H1 (cell line): ENCODE data around the gene KIAA0586. TPM values are rescaled to one million over a fixed set of nuclear protein-coding genes. Genes with fewer than 3 reads are reported as not detected.

Experiments
- CHD1 ChIP-seq: IDR thresholded peaks from 2 replicates; pipeline ENCODE4 v1.6.1; 2012; ENCODE audit warnings: low read depth, low read length, improper control_type of control experiment
- KDM5A ChIP-seq: fragments of 200-600 bp; IDR thresholded peaks from 2 replicates; pipeline ENCODE4 v1.7.1; 2012; ENCODE audit warnings: mild to moderate bottlenecking, low read length, inconsistent platforms, mixed read lengths
- polyA plus RNA-seq, 7 experiments: library from polyadenylated mRNA; depleted of rRNA in 3 of 7; stranded (reverse) in 5 of 7; unstranded in 2 of 7; fragments of >200 nt in 5 of 7; fragments of 200-250 nt in 2 of 7; gene quantifications; 1 replicate in 5 of 7; 2 replicates in 1 of 7; 4 replicates in 1 of 7; pipeline versions ENCODE4 v1.2.1 to v1.2.3, GENCODE V29; 2011 to 2013; ENCODE audit warnings: missing spikeins in 2 of 7, mixed read lengths in 2 of 7
- total RNA-seq: library from RNA; stranded (reverse); fragmentation: NEBNext Ultra II Directional; extraction: Animal tissue kit (Norgen Biotek cat#: 25700); gene quantifications from 2 replicates; pipeline ENCODE4 v1.2.1, GENCODE V29; 2021
- TF ChIP-seq, protein P1 (sequence below): IDR thresholded peaks from 2 replicates; pipeline ENCODE4 v1.6.1; 2012; ENCODE audit warnings: low read length, inconsistent platforms

KIAA0586 gene
- total and polyA plus RNA-seq, 2 of the 8 experiments (the other 6 are each of a cell fraction or from before 2014, with no cell fraction given) = 7.2 to 24.8 TPM

DNA sequence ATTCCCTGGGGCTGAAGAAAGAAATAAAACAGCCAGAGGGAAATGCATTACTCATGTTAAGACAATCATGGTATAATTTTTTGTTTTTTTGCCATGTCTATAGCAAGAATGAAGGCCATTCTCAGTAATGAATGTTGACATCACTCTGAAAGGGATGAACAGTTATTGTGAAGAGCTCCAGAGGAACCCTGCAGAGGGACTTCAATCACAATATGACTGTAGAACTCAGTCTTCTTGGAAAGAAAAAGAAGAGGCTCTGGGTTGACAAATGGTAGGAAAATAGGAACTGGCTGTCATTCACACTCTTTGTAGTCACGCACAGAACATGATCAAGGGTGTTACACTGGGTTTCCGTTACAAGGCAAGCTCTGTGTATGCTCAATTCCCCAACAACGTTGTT lies 136.5 kb downstream of the KIAA0586 start (continued):
- TF ChIP-seq, protein P1, sequence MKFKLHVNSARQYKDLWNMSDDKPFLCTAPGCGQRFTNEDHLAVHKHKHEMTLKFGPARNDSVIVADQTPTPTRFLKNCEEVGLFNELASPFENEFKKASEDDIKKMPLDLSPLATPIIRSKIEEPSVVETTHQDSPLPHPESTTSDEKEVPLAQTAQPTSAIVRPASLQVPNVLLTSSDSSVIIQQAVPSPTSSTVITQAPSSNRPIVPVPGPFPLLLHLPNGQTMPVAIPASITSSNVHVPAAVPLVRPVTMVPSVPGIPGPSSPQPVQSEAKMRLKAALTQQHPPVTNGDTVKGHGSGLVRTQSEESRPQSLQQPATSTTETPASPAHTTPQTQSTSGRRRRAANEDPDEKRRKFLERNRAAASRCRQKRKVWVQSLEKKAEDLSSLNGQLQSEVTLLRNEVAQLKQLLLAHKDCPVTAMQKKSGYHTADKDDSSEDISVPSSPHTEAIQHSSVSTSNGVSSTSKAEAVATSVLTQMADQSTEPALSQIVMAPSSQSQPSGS = no peak
- TF ChIP-seq CHD1 (no peak), KDM5A (no peak)
